ENCODE results near the gene DCST1.

DNA sequence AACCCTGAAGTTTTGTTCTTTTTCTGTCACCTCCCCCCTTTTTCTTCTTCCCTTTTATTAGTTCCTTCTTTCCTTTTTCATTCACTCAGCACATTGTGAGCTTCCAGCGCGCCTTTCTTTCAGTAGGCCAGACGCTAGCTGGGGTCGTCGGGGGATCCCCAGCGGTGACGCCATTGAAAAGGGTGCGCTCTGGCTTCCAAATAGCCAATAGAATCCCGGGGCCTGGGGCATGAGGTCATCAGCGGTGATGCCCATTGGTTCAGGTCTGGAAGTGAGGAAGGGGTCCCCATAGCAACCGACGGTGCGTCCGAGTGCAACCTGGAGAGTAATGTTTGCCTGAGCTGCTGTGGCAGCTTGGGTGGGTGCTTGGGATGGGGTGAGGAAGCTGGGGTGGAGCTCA is 38.1 kb downstream of the DCST1 start:
- TF ChIP-seq, protein P1, sequence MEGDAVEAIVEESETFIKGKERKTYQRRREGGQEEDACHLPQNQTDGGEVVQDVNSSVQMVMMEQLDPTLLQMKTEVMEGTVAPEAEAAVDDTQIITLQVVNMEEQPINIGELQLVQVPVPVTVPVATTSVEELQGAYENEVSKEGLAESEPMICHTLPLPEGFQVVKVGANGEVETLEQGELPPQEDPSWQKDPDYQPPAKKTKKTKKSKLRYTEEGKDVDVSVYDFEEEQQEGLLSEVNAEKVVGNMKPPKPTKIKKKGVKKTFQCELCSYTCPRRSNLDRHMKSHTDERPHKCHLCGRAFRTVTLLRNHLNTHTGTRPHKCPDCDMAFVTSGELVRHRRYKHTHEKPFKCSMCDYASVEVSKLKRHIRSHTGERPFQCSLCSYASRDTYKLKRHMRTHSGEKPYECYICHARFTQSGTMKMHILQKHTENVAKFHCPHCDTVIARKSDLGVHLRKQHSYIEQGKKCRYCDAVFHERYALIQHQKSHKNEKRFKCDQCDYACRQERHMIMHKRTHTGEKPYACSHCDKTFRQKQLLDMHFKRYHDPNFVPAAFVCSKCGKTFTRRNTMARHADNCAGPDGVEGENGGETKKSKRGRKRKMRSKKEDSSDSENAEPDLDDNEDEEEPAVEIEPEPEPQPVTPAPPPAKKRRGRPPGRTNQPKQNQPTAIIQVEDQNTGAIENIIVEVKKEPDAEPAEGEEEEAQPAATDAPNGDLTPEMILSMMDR (conservative IDR thresholded peaks at IDR 0.05) = no peak
- no peak for TF ChIP-seq EZH2 (IDR thresholded peaks at IDR 0.05; ENCODE audit: low read depth)
